Body of pancreas (tissue), 4 donors: Measurements from ENCODE around the gene NDUFA1.

Experiments
- CTCF ChIP-seq, 7 experiments: fragments of 450-650 bp in 4 of 7; fragments of 200-600 bp in 3 of 7; sonication (generic) in 3 of 7; IDR thresholded peaks; one replicate each; pipeline ENCODE4 v1.5.1; 2016 to 2019; ENCODE audit warnings: antibody characterized with exemption in 7 of 7
- POLR2A ChIP-seq, 3 donors: fragments of 450-650 bp; IDR thresholded peaks; one replicate each; pipeline ENCODE4 v1.6.1; 2016; ENCODE audit warnings: antibody characterized with exemption in 3 of 3, mild to moderate bottlenecking in 2 of 3

- TF ChIP-seq CTCF (IDR thresholded peaks at IDR 0.05) (no peak), POLR2A (IDR thresholded peaks at IDR 0.05) (no peak)
Observed at GRCh38 chrX:119885554-119886428, 14.2 kb downstream of the NDUFA1 start.
